Panc1 (cell line): ENCODE data around the gene RIF1. TPM values are rescaled to one million over a fixed set of nuclear protein-coding genes. Genes with fewer than 3 reads are reported as not detected.

ENCODE experiments used
- ATAC-seq: fragments of 200-7000 bp; cut with Tn5 transposase; 2 replicates; pipeline ENCODE4 v1.9.1; 2020; ENCODE audit warnings: mild to moderate bottlenecking, moderate library complexity
- BruUV-seq: library from RNA; stranded (reverse); fragments of 400-500 nt; replicated peaks from 2 replicates; lab custom pipeline; 2021; lab: Mats Ljungman, UMichigan
- CTCF ChIA-PET: fragments of 300-600 bp; sonication (Branson Sonifier 250); formaldehyde crosslinking; loops from one replicate; lab custom pipeline; 2022; ENCODE audit warnings: antibody characterized with exemption; lab: Charles Lee
- POLR2A ChIA-PET: fragments of 300-600 bp; sonication (Branson Sonifier 250); formaldehyde crosslinking; loops from one replicate; lab custom pipeline; 2022; ENCODE audit warnings: antibody characterized with exemption; lab: Charles Lee
- DNase-seq: peaks from one replicate; pipeline ENCODE4 v3.0.0-alpha.2; 2010; ENCODE audit warnings: low read depth, low spot score
- H3K27ac ChIP-seq: 2 replicates; pipeline ENCODE4 v1.5.1; 2011; ENCODE audit warnings: mild to moderate bottlenecking, low read length, inconsistent platforms
- H3K27me3 ChIP-seq: fragments of 200-500 bp; sonication (Bioruptor generic); 2 replicates; pipeline ENCODE4 v1.6.0; 2014; ENCODE audit warnings: low read length, inconsistent platforms; ENCODE audit not compliant: control insufficient read depth, insufficient read depth
- H3K36me3 ChIP-seq: fragments of 200-500 bp; sonication (Bioruptor generic); 2 replicates; pipeline ENCODE4 v1.5.1; 2014; ENCODE audit warnings: inconsistent platforms, mild to moderate bottlenecking, low read length, moderate library complexity; ENCODE audit not compliant: control insufficient read depth, insufficient read depth
- H3K4me1 ChIP-seq: 2 replicates; pipeline ENCODE4 v1.5.1; 2011; ENCODE audit warnings: inconsistent platforms, mild to moderate bottlenecking, low read length, moderate library complexity; ENCODE audit not compliant: control insufficient read depth, insufficient read depth
- H3K4me3 ChIP-seq, 2 experiments: 2 replicates each; pipeline ENCODE4 v1.5.1; 2011 to 2012; ENCODE audit warnings: low read depth in 2 of 2, low read length in 2 of 2, mild to moderate bottlenecking in 2 of 2, inconsistent platforms in 1 of 2, moderate library complexity in 1 of 2
- H3K9me3 ChIP-seq: fragments of 200-500 bp; sonication (Bioruptor generic); 2 replicates; pipeline ENCODE4 v1.5.1; 2014; ENCODE audit warnings: low read depth, mild to moderate bottlenecking, inconsistent platforms, low read length, moderate library complexity; ENCODE audit not compliant: control insufficient read depth, insufficient read depth
- POLR2AphosphoS5 ChIP-seq: IDR thresholded peaks from 2 replicates; pipeline ENCODE4 v1.6.1; 2012; ENCODE audit warnings: mild to moderate bottlenecking, low read depth, low read length, moderate library complexity
- SIN3A ChIP-seq: IDR thresholded peaks from 2 replicates; pipeline ENCODE4 v1.6.1; 2012; ENCODE audit warnings: low read depth, mild to moderate bottlenecking, low read length, moderate library complexity, borderline replicate concordance; ENCODE audit not compliant: insufficient read depth
- TCF7L2 ChIP-seq: IDR thresholded peaks from 2 replicates; pipeline ENCODE4 v1.6.1; 2011; ENCODE audit warnings: mild to moderate bottlenecking, low read depth, low read length, inconsistent platforms
- in situ Hi-C: cut with HindIII; loops from 2 replicates; pipeline ENCODE4 v1.10.0; 2016; ENCODE audit warnings: low sequenced_read_pairs, low pct_unique_long_range_greater_than_20kb
- intact Hi-C: fragments of 100-400 bp; cut with micrococcal nuclease; formaldehyde crosslinking; loops from one replicate; pipeline ENCODE4 v1.10.0; 2022; ENCODE audit not compliant: unreplicated experiment
- total RNA-seq: library from RNA; stranded (reverse); gene quantifications from one replicate; pipeline ENCODE4 v1.2.1, GENCODE V29; 2021; ENCODE audit not compliant: unreplicated experiment
- TF ChIP-seq, protein P1 (sequence below), 2 experiments: IDR thresholded peaks; 2 replicates each; pipeline ENCODE4 v1.6.1; 2011 to 2012; ENCODE audit warnings: low read depth in 2 of 2, control low read depth in 1 of 2, low read length in 1 of 2, mild to moderate bottlenecking in 1 of 2, moderate library complexity in 1 of 2; ENCODE audit not compliant: insufficient read depth in 1 of 2
- TF ChIP-seq, protein P2 (sequence below): fragments of 450-650 bp; IDR thresholded peaks from 2 replicates; pipeline ENCODE4 v1.5.1; 2017; ENCODE audit warnings: mild to moderate bottlenecking

Gene RIF1
- total RNA-seq, 1 experiment from 2014 or later = 57.7 TPM

DNA sequence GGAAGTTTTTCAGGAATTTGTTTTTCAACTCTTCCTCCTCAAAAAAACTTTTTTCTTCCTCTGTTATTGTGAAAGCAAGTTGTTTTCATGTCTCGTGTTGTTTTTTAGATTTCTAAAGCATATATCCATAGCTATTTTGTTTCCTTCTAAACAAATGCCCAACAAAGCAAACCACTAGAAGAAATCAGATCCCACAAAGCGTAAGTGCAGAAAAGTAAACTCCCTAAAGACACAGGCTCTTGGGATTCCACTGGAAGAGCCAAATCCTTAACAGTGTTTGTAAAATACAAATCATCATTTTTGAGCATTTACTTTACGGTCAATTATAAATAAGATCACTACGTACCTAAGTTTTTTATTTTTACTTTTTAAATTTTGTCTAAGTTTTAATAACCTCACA, 21.7 kb upstream of the RIF1 start:
- intact Hi-C loops (no loop called here), in situ Hi-C loops (no loop called here)
- no peaks in the 10 kb centered on the region for H3K9me3 ChIP-seq
- ATAC-seq (no peak), DNase-seq (no peak)
- H3K36me3 ChIP-seq = no peaks in the 10 kb centered on the region
- ChIA-PET CTCF (interaction anchor here (0.7 kb wide), 1 partner anchor 1375 kb away, joined by 3 read pairs; no protein-coding TSS in a partner anchor), POLR2A (no interaction called here)
- H3K4me3 ChIP-seq = no peak overlapping the region
- H3K27me3 ChIP-seq = no peaks in the 10 kb centered on the region
- TF ChIP-seq, protein P1, sequence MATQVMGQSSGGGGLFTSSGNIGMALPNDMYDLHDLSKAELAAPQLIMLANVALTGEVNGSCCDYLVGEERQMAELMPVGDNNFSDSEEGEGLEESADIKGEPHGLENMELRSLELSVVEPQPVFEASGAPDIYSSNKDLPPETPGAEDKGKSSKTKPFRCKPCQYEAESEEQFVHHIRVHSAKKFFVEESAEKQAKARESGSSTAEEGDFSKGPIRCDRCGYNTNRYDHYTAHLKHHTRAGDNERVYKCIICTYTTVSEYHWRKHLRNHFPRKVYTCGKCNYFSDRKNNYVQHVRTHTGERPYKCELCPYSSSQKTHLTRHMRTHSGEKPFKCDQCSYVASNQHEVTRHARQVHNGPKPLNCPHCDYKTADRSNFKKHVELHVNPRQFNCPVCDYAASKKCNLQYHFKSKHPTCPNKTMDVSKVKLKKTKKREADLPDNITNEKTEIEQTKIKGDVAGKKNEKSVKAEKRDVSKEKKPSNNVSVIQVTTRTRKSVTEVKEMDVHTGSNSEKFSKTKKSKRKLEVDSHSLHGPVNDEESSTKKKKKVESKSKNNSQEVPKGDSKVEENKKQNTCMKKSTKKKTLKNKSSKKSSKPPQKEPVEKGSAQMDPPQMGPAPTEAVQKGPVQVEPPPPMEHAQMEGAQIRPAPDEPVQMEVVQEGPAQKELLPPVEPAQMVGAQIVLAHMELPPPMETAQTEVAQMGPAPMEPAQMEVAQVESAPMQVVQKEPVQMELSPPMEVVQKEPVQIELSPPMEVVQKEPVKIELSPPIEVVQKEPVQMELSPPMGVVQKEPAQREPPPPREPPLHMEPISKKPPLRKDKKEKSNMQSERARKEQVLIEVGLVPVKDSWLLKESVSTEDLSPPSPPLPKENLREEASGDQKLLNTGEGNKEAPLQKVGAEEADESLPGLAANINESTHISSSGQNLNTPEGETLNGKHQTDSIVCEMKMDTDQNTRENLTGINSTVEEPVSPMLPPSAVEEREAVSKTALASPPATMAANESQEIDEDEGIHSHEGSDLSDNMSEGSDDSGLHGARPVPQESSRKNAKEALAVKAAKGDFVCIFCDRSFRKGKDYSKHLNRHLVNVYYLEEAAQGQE (IDR thresholded peaks at IDR 0.05; ENCODE audit: insufficient read depth in 1 of 2, low read depth in 2 of 2, low read length in 1 of 2) = no peak
- BruUV-seq = no TSS peak
- H3K27ac ChIP-seq = no peak overlapping the region
- no peaks in the 10 kb centered on the region for H3K4me1 ChIP-seq

DNA sequence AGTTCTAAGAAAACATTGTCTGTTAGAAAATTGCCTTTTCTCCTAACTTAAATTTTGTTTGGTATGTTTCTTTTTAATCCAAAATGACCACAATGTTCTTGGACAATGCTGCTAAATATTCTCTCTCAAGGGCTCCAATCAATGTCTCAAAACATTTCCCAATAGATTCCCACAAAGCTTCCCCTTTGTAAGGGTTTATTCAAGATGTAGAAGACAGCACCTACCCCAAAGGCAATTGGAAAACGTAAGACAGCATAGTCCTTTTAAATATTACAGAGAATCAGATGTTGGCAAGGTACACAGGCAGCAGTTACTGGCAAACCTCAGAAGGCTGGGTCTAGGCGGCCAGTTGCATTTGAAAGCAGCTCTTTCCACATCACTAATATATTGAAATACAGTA, 18.3 kb upstream of the RIF1 start:
- Histone ChIP-seq H3K4me1 (no peaks in the 10 kb centered on the region), H3K9me3 (no peaks in the 10 kb centered on the region), H3K27ac (no peak overlapping the region), H3K4me3 (no peak overlapping the region), H3K27me3 (no peaks in the 10 kb centered on the region), H3K36me3 (no peaks in the 10 kb centered on the region)
- ChIA-PET POLR2A (no interaction called here), CTCF (no interaction called here)
- ATAC-seq = no peak
- no TSS peak for BruUV-seq
- no peak for TF ChIP-seq SIN3A
- no peak for TF ChIP-seq TCF7L2
- TF ChIP-seq, protein P2, sequence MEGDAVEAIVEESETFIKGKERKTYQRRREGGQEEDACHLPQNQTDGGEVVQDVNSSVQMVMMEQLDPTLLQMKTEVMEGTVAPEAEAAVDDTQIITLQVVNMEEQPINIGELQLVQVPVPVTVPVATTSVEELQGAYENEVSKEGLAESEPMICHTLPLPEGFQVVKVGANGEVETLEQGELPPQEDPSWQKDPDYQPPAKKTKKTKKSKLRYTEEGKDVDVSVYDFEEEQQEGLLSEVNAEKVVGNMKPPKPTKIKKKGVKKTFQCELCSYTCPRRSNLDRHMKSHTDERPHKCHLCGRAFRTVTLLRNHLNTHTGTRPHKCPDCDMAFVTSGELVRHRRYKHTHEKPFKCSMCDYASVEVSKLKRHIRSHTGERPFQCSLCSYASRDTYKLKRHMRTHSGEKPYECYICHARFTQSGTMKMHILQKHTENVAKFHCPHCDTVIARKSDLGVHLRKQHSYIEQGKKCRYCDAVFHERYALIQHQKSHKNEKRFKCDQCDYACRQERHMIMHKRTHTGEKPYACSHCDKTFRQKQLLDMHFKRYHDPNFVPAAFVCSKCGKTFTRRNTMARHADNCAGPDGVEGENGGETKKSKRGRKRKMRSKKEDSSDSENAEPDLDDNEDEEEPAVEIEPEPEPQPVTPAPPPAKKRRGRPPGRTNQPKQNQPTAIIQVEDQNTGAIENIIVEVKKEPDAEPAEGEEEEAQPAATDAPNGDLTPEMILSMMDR = no peak
- TF ChIP-seq, protein P1 (IDR thresholded peaks at IDR 0.05; ENCODE audit: insufficient read depth in 1 of 2, low read depth in 2 of 2, low read length in 1 of 2) = no peak
- no peak for TF ChIP-seq POLR2AphosphoS5
- intact Hi-C loops = no loop called here
- in situ Hi-C loops = no loop called here
- no peak for DNase-seq
